CD4-positive, alpha-beta T cell (primary cell): ENCODE results near the gene LPP. TPM values are rescaled to one million over a fixed set of nuclear protein-coding genes. Genes with fewer than 3 reads are reported as not detected.

ENCODE experiments used
- ATAC-seq: fragments of 200-7000 bp; cut with Tn5 transposase; one replicate; pipeline ENCODE4 v1.10.0; 2022; ENCODE audit warnings: mild to moderate bottlenecking; ENCODE audit not compliant: poor library complexity
- CTCF ChIA-PET: fragments of 350-600 bp; sonication (Branson Sonifier 250); formaldehyde crosslinking; loops from one replicate; lab custom pipeline; 2021; ENCODE audit warnings: antibody characterized with exemption, inconsistent platforms; lab: Charles Lee
- POLR2A ChIA-PET: fragments of 350-600 bp; sonication (Branson Sonifier 250); formaldehyde crosslinking; loops from one replicate; lab custom pipeline; 2021; ENCODE audit warnings: antibody characterized with exemption, inconsistent platforms; lab: Charles Lee
- DNase-seq, 14 experiments: peaks; one replicate each; pipeline ENCODE4 v3.0.0-alpha.2; 2013 to 2020; ENCODE audit warnings: mixed read lengths in 2 of 14
- H3K27ac ChIP-seq, 2 donors: one replicate each; pipeline versions ENCODE4 v1.5.1 to v1.7.0; 2013; ENCODE audit warnings: low read length in 2 of 2, low read depth in 1 of 2, mild to moderate bottlenecking in 1 of 2
- H3K27me3 ChIP-seq, 2 experiments: 1 replicate in 1 of 2; 2 replicates in 1 of 2; pipeline versions ENCODE4 v1.6.1 to v1.7.0; 2013; ENCODE audit warnings: low read length in 2 of 2, control low read depth in 1 of 2, mild to moderate bottlenecking in 1 of 2, moderate library complexity in 1 of 2; ENCODE audit not compliant: insufficient read depth in 2 of 2, control insufficient read depth in 1 of 2
- H3K36me3 ChIP-seq: one replicate; pipeline ENCODE4 v1.6.1; 2013; ENCODE audit warnings: low read length, control low read depth; ENCODE audit not compliant: insufficient read depth
- H3K4me1 ChIP-seq: one replicate; pipeline ENCODE4 v1.6.1; 2013; ENCODE audit warnings: low read length, control low read depth; ENCODE audit not compliant: insufficient read depth
- H3K4me3 ChIP-seq: one replicate; pipeline ENCODE4 v1.5.1; 2013; ENCODE audit warnings: mild to moderate bottlenecking, low read length, moderate library complexity
- H3K9me3 ChIP-seq, 2 experiments: 1 replicate in 1 of 2; 2 replicates in 1 of 2; pipeline versions ENCODE4 v1.6.1 to v1.7.0; 2013; ENCODE audit warnings: low read length in 2 of 2, mild to moderate bottlenecking in 2 of 2, control low read depth in 1 of 2, moderate library complexity in 1 of 2; ENCODE audit not compliant: control insufficient read depth in 1 of 2, insufficient read depth in 1 of 2
- H3K27ac Mint-ChIP-seq: one replicate; pipeline ENCODE4 v1.8.0; 2020; ENCODE audit warnings: mixed read lengths
- H3K27me3 Mint-ChIP-seq: one replicate; pipeline ENCODE4 v1.8.0; 2021; ENCODE audit warnings: mixed read lengths
- H3K36me3 Mint-ChIP-seq: one replicate; pipeline ENCODE4 v1.8.0; 2021; ENCODE audit warnings: low read depth, mixed read lengths
- H3K4me1 Mint-ChIP-seq: one replicate; pipeline ENCODE4 v1.8.0; 2021; ENCODE audit warnings: low read depth, mixed read lengths
- H3K4me3 Mint-ChIP-seq: one replicate; pipeline ENCODE4 v1.8.0; 2020; ENCODE audit warnings: mild to moderate bottlenecking, mixed read lengths
- H3K9me3 Mint-ChIP-seq: one replicate; pipeline ENCODE4 v1.8.0; 2020; ENCODE audit warnings: mixed read lengths
- CTCF ChIP-seq: fragments of 200-600 bp; IDR thresholded peaks from one replicate; pipeline ENCODE4 v1.8.0; 2022; ENCODE audit warnings: antibody characterized with exemption, mild to moderate bottlenecking
- intact Hi-C, 2 experiments: fragments of 100-400 bp; cut with DNase I in 1 of 2; cut with micrococcal nuclease in 1 of 2; formaldehyde crosslinking; loops; one replicate each; pipeline versions ENCODE4 v1.15.1 to v1.9.0; 2023 to 2025; cut with DNase I, micrococcal nuclease
- total RNA-seq, 174 experiments: library from RNA in 2 of 174; stranded (reverse) in 2 of 174; gene quantifications; one replicate each; pipeline ENCODE4 v1.2.3 and lab custom pipeline; 2021 to 2026

The LPP gene
- total RNA-seq, 2 experiments from 2014 or later: 45.6 to 45.9 TPM

- no peak for TF ChIP-seq CTCF
- POLR2A ChIA-PET: no interaction called here
- Histone ChIP-seq H3K36me3 (no peaks in the 10 kb centered on the region), H3K9me3 (no peaks in the 10 kb centered on the region), H3K4me1 (no peaks in the 10 kb centered on the region), H3K27ac (no peak overlapping the region), H3K4me3 (no peak overlapping the region), H3K27me3 (no peaks in the 10 kb centered on the region)
- Mint-ChIP-seq H3K4me3 (no peak overlapping the region), H3K4me1 (no peaks in the 10 kb centered on the region), H3K36me3 (no peaks in the 10 kb centered on the region), H3K27ac (no peak overlapping the region), H3K27me3 (no peaks in the 10 kb centered on the region), H3K9me3 (no peaks in the 10 kb centered on the region)
- intact Hi-C loops: no loop called here
- ATAC-seq (no peak), DNase-seq (peak in 1 of 14 experiments; percentile 3)
- CTCF ChIA-PET: no interaction called here
Observed at GRCh38 chr3:188123170-188123905, 30.6 kb upstream of the LPP start.

- H3K27ac Mint-ChIP-seq: no peak overlapping the region
- no peaks in the 10 kb centered on the region for H3K27me3 ChIP-seq
Observed at GRCh38 chr3:188124184-188124583, 29.8 kb upstream of the LPP start.

GRCh38 chr3:188125076-188125475, 28.9 kb upstream of the LPP start:
- H3K27me3 Mint-ChIP-seq: no peaks in the 10 kb centered on the region
- ATAC-seq: no peak
- CTCF ChIA-PET: no interaction called here
- Histone ChIP-seq H3K27ac (no peak overlapping the region), H3K4me3 (no peak overlapping the region), H3K27me3 (no peaks in the 10 kb centered on the region), H3K36me3 (no peaks in the 10 kb centered on the region), H3K9me3 (no peaks in the 10 kb centered on the region), H3K4me1 (no peaks in the 10 kb centered on the region)
- no peak overlapping the region for H3K4me3 Mint-ChIP-seq
- no peak overlapping the region for H3K27ac Mint-ChIP-seq
- no peak for DNase-seq
- intact Hi-C loops: no loop called here
- H3K36me3 Mint-ChIP-seq: no peaks in the 10 kb centered on the region
- TF ChIP-seq CTCF: no peak
- no peaks in the 10 kb centered on the region for H3K4me1 Mint-ChIP-seq
- no peaks in the 10 kb centered on the region for H3K9me3 Mint-ChIP-seq
- POLR2A ChIA-PET: no interaction called here

More at GRCh38 chr3:188124184-188124583, 29.8 kb upstream of the LPP start:
- intact Hi-C loops: no loop called here
- no peak for DNase-seq
- no peaks in the 10 kb centered on the region for H3K9me3 ChIP-seq
- Mint-ChIP-seq H3K4me1 (no peaks in the 10 kb centered on the region), H3K36me3 (no peaks in the 10 kb centered on the region), H3K27me3 (no peaks in the 10 kb centered on the region), H3K4me3 (no peak overlapping the region), H3K9me3 (no peaks in the 10 kb centered on the region)
- H3K4me3 ChIP-seq: no peak overlapping the region
- TF ChIP-seq CTCF: no peak
- no peak overlapping the region for H3K27ac ChIP-seq
- ChIA-PET POLR2A (interaction anchor here (0.7 kb wide), 1 partner anchor 10 kb away, joined by 4 read pairs; no protein-coding TSS in a partner anchor), CTCF (no interaction called here)
- H3K4me1 ChIP-seq: no peaks in the 10 kb centered on the region
- ATAC-seq: no peak
- H3K36me3 ChIP-seq: no peaks in the 10 kb centered on the region
